GM23338 (cell line): ENCODE measurements around the gene MECP2.

ENCODE experiments used
- CREB1 ChIP-seq: fragments of 250-450 bp; sonication (Bioruptor Pico); IDR thresholded peaks from 2 replicates; pipeline ENCODE4 v1.5.0; 2020; ENCODE audit warnings: low read depth, mild to moderate bottlenecking, moderate library complexity
- EZH2 ChIP-seq: fragments of 200-600 bp; sonication (generic); IDR thresholded peaks from one replicate; pipeline ENCODE4 v1.8.0; 2017; ENCODE audit warnings: antibody characterized with exemption, mild to moderate bottlenecking, low read depth; ENCODE audit not compliant: unreplicated experiment
- EZH2phosphoT487 ChIP-seq: fragments of 200-600 bp; sonication (generic); IDR thresholded peaks from one replicate; pipeline ENCODE4 v1.8.1; 2018; ENCODE audit warnings: antibody characterized with exemption; ENCODE audit not compliant: unreplicated experiment
- JUNB ChIP-seq: IDR thresholded peaks from one replicate; pipeline ENCODE4 v1.6.1; 2016; ENCODE audit warnings: antibody characterized with exemption; ENCODE audit not compliant: unreplicated experiment
- POLR2AphosphoS5 ChIP-seq: IDR thresholded peaks from 2 replicates; pipeline ENCODE4 v1.6.1; 2016; ENCODE audit warnings: antibody characterized with exemption, low read depth
- REST ChIP-seq: IDR thresholded peaks from one replicate; pipeline ENCODE4 v1.6.1; 2018; ENCODE audit warnings: antibody characterized with exemption; ENCODE audit not compliant: unreplicated experiment
- ZNF114 ChIP-seq: fragments of 250-450 bp; sonication (Bioruptor Pico); IDR thresholded peaks from 2 replicates; pipeline ENCODE4 v1.5.0; 2020; ENCODE audit warnings: mild to moderate bottlenecking, moderate library complexity
- TF ChIP-seq, protein P1 (sequence below), 2 experiments: fragments of 200-600 bp in 1 of 2; sonication (generic) in 1 of 2; conservative IDR thresholded peaks; 2 replicates each; pipeline versions ENCODE4 v1.5.1 to v1.6.1; 2016 to 2017; ENCODE audit warnings: antibody characterized with exemption in 2 of 2, low read depth in 2 of 2, mild to moderate bottlenecking in 2 of 2, moderate library complexity in 1 of 2

GRCh38 chrX:154072192-154072591 is 25.3 kb downstream of the MECP2 start:
- TF ChIP-seq, protein P1, sequence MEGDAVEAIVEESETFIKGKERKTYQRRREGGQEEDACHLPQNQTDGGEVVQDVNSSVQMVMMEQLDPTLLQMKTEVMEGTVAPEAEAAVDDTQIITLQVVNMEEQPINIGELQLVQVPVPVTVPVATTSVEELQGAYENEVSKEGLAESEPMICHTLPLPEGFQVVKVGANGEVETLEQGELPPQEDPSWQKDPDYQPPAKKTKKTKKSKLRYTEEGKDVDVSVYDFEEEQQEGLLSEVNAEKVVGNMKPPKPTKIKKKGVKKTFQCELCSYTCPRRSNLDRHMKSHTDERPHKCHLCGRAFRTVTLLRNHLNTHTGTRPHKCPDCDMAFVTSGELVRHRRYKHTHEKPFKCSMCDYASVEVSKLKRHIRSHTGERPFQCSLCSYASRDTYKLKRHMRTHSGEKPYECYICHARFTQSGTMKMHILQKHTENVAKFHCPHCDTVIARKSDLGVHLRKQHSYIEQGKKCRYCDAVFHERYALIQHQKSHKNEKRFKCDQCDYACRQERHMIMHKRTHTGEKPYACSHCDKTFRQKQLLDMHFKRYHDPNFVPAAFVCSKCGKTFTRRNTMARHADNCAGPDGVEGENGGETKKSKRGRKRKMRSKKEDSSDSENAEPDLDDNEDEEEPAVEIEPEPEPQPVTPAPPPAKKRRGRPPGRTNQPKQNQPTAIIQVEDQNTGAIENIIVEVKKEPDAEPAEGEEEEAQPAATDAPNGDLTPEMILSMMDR (conservative IDR thresholded peaks at IDR 0.05; ENCODE audit: low read depth in 2 of 2), result no peak
- TF ChIP-seq EZH2, result no peak
- TF ChIP-seq POLR2AphosphoS5, result no peak
- no peak for TF ChIP-seq JUNB
- TF ChIP-seq EZH2phosphoT487, result no peak
- TF ChIP-seq CREB1 (CRISPR knock-in tag), result no peak
- TF ChIP-seq ZNF114 (CRISPR knock-in tag), result no peak
- no peak for TF ChIP-seq REST
